ENCODE measurements around the gene CXXC5.

The CXXC5 gene

DNA sequence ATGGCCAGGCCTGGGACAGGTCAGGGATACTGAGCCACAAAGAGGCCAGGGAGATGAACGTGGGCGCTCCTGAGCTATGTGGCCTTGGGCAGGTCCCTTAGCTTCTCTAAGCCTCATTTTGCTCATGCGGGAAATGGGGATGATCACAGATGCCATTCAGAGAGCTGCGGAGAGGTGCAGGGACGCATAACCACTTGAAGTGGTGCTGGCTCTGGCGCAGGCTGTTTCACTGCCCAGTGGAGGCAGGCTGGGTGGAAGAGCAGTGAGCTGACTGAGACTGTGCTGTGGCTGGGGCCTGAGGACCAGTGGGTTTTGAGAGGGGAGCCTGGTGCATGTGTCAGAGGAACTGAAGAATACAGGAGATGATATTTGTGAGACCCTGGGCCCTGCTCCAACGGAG is 18.4 kb downstream of the CXXC5 start:
- DNase-seq (ENCODE audit: low read depth) = no peak

DNA sequence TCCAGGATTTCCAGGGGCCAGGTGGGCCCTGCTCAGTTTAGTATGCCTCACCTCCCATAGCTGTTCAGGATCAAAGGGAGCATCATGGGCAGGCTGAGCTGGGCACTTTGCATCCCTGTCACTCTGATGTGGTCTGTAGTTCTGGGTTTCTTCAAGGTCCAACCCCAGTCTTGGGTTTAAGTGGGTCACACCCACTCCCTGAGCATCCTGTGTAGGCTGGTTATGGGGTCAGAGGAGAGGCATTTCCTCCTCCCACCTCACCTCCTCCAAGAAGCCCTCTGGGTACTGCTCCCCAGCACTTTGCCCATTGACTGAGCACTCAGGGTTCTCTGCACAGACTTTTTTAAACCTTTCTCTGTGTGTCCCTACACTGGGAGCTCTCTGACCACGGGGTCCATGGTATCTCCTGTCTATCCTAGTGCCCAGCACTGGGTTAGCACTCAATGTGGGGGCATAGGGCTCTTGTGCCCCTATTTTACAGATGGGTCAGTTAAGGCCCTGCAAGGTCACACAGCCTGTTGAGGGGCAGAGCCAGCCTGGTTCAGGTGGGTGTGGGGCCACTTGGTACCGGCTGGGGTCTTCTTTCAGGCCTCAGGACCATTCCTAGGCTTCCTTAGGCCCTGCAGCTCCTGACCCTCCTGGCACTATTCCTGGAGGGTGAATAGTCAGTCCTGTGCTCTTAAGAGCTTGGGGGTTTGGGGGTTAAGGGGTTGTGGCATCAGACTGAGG is 19.0 kb downstream of the CXXC5 start:
- peak; percentile 67 for DNase-seq (ENCODE audit: low read depth)

DNA sequence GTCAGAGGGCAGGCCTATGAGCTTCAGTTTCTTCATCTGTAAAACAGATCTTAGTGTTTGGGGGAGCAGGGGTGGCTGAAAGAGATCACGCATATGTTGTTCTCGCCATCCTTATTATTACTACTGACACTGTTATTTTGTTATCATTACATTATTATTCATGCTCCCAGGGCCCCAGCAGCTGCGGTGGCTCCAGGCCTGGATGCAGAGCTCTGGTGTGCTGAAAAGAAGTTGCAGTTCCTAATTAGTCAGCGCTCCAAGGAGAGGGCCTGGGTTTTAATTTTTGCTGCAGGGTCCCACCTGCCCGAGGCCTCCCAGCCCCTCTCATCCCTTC is 19.5 kb downstream of the CXXC5 start:
- peak; percentile 59 for DNase-seq (ENCODE audit: low read depth)

DNA sequence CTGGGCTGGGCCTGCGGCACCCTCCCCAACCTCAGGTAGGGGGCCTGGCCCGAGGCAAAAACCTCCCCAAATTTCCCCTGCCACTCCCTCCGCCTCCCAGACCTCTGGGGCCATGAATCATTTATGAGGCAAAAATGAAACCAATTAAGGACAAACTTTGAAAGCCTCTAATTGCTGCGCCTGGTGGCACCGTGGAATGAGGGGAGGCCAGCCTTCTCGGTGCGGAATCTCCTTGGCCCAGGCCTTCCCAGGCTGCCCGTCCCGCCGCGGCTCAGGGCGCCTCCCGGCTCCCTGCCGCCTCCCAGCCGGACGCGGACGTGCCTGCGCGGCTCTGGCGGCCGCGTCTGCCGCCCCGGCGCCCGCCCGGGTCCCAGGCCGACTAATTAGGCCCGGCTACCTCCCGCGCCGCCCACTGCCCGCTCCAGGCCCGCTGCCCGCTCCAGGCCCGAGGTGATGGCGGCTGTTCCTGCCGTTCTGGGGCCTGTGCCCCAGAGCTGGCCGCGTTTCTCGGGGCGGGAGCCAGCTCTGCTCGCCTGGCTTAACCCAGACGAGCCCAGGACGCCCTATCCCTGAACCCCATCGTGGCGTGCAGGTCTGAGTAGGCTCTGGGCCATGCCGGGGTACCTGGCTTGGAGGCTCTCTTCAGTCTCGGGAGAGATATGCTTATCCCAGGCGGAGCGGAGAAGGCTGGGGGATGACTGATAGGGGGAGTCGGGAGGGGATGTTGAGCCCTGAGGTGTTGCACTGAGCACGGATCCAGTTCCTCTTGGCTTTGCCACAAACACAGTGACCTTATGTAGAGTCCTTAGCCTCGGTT is 20.1 kb downstream of the CXXC5 start:
- peak; percentile 64 for DNase-seq (ENCODE audit: low read depth)

GRCh38 chr5:139668924-139669661 is 20.9 kb downstream of the CXXC5 start:
- DNase-seq (ENCODE audit: low read depth) = no peak

- DNase-seq (ENCODE audit: low read depth) = no peak
These were observed 21.7 kb downstream of the CXXC5 start for GRCh38 chr5:139669662-139670368.

GRCh38 chr5:139670369-139671095 is 22.4 kb downstream of the CXXC5 start:
- no peak for DNase-seq (ENCODE audit: low read depth)

GRCh38 chr5:139671096-139671841 is 23.1 kb downstream of the CXXC5 start:
- no peak for DNase-seq (ENCODE audit: low read depth)

- DNase-seq (ENCODE audit: low read depth) = no peak
These were observed 27.1 kb downstream of the CXXC5 start for GRCh38 chr5:139675213-139675612.

DNA sequence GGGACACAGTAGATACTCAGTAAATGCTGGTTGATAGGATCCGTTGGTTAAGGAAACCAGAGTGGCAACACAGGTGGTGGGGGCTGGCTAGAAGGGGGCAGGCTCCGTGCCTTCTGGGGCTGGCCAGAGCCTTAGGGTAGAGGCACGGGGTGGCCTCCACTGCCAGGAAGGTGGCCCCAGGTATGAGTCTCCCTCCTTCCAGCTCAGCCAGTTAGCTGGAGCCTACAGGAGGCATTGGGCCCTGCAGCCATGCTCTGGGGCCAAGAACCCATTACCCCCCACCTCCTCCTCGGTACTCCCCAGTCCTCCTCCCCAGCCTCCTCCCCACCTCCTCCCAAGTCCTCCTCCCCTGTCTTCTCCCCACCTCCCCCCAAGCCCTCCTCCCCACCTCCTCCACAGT is 27.7 kb downstream of the CXXC5 start:
- DNase-seq (ENCODE audit: low read depth) = no peak

DNA sequence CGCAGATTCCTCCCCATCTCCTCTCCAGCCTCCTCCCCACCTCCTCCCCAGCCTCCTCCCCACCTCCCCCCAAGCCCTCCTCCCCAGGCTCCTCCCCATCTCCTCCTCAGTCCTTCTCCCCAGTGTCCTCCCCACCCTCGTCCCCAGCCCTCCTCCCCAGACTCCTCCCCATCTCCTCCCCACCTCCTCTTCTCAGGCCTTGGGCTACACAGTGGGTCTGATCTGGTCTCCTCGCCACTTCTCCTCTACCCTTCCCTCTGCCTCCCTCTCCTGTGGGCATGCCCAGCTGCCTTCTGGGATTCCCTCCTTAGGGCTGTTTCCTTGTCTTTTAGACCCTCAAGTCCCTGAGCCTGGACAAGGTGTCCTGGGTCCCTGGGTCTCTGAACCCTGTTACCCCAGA is 28.3 kb downstream of the CXXC5 start:
- DNase-seq (ENCODE audit: low read depth) = no peak

DNA sequence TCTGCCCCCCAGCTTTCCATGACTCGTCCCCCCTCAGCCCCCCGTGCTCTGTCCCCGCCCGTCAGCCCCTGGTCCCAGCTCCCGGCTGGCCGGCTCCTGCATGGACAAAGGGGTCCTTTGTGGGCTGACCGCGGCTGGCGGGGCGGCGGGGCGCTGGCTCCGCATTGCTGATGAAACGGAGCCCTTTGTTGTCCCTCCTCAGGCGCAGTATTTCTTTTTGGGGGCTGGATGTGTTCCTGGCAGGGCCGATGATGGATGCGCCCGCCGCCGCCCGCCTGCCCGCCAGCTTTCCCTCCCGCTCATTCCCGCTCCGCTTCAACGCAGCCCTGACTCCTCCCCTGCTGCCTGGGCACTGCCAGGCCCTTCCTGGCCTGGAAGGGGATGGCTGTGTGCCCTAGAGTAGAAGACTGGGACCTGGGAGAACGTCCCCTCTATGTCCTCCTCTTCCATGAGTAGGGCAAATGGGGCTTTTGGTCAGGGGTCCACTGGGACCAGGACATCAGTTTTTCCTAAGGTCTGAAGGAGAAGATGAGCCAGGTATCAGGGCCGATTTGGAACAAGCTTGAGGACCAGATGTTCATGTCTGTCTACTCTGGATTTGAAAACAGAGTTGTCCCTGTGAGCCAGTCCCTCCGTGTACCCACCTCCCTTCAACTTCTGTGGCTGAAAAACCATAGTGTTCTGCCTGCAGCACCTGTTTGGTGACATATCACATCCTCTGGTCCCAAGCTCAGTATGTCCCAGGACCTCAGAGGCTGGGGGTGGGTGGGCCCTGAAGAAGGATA is 29.0 kb downstream of the CXXC5 start:
- DNase-seq (ENCODE audit: low read depth) = no peak

GRCh38 chr5:139677736-139678613 is 29.8 kb downstream of the CXXC5 start:
- DNase-seq (ENCODE audit: low read depth) = no peak

DNA sequence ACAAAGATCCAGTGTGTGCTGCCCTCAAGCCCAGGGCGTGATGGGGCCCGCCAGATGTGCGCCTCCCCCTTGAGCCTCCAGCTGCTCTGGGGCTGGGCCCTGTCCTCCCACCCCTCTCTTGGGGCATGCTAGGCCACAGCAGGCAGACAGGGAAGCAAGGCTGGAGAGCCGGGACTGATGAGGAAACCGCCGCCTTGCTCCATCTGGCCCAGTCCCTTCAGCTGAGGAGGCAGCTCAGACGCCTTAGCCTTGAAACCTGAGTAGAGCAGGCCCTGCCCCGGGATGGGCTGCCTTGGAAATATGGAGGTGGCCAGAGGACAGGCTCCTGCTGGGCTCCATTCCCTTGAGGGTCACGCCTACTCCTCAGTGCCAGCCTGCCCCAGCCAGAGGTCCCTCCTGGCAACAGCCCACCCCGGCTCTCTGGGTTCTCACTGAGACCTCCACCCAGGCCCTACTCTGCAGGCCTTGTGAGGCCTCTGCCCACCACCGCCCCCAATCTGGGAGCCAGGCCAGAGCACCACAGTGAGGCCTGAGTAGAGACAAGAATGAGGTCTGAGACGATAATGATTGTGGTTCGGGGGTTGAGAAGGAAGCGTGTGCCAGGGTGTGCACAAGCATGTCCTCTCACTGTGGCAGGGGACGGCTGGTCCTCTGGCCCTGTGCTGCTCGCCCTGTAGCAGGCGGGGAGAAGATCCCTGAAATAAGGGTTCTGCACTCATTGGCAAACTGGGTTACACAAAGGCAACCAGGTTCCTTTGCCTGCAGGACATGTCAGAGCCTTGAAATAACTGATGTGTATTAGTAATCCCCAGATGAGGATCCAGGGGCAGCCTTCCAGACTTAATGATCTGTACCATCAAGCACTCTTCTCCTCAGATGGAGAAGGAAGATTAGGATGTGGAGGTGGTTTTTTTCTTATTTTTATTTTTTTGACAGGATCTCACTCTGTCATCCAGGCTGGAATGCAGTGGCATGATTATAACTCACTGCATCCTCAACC is 30.9 kb downstream of the CXXC5 start:
- DNase-seq (ENCODE audit: low read depth) = no peak

DNA sequence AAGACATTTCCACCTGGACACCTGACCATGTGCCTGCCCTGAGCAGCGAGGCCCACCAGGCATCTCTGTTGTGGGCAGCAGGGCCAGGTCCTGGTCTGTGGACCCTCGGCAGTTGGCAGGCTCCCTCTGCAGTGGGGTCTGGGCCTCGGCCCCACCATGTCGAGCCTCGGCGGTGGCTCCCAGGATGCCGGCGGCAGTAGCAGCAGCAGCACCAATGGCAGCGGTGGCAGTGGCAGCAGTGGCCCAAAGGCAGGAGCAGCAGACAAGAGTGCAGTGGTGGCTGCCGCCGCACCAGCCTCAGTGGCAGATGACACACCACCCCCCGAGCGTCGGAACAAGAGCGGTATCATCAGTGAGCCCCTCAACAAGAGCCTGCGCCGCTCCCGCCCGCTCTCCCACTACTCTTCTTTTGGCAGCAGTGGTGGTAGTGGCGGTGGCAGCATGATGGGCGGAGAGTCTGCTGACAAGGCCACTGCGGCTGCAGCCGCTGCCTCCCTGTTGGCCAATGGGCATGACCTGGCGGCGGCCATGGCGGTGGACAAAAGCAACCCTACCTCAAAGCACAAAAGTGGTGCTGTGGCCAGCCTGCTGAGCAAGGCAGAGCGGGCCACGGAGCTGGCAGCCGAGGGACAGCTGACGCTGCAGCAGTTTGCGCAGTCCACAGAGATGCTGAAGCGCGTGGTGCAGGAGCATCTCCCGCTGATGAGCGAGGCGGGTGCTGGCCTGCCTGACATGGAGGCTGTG is 32.4 kb downstream of the CXXC5 start:
- DNase-seq (ENCODE audit: low read depth) = no peak

- DNase-seq (ENCODE audit: low read depth) = no peak
These were observed 32.9 kb downstream of the CXXC5 start for GRCh38 chr5:139681112-139681458.

DNA sequence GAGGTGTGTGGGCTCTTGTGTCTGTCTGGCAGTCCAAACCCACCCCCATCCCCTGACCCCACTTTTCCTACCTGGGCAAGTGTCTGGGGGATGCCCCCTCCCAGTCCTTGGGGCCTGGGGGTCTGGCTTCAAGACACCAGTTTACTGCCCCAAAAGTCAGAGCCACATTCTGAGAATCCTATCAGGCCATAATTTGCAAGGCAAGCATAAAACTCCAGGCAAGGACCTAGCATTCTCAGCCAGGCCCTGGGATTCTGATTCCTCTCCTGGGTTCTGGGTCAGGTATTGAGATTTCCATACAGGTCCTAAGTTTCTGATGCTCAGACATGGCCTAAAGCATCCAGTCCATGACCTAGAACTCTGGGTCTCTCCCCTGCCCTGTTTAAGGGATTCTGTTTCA is 33.3 kb downstream of the CXXC5 start:
- DNase-seq (ENCODE audit: low read depth) = no peak

Data from ELR (cell line).